Measurements from ENCODE around the gene NFIB.

The NFIB gene

GRCh38 chr9:14188011-14188410 is 125.9 kb downstream of the NFIB start:
- no peak for DNase-seq (ENCODE audit: low read depth)

GRCh38 chr9:14186096-14186495 is 127.8 kb downstream of the NFIB start:
- no peak for DNase-seq (ENCODE audit: low read depth)

- no peak for DNase-seq (ENCODE audit: low read depth)
Observed at GRCh38 chr9:14185016-14185415, 128.9 kb downstream of the NFIB start.

GRCh38 chr9:14183001-14183400 is 130.9 kb downstream of the NFIB start:
- DNase-seq (ENCODE audit: low read depth) = no peak

- DNase-seq (ENCODE audit: low read depth) = no peak
Observed at GRCh38 chr9:14180960-14181537, 132.9 kb downstream of the NFIB start.

GRCh38 chr9:14180093-14180959 is 133.6 kb downstream of the NFIB start:
- no peak for DNase-seq (ENCODE audit: low read depth)

GRCh38 chr9:14179449-14179848 is 134.5 kb downstream of the NFIB start:
- no peak for DNase-seq (ENCODE audit: low read depth)

- DNase-seq (ENCODE audit: low read depth) = no peak
Observed at GRCh38 chr9:14175778-14176177, 138.2 kb downstream of the NFIB start.

GRCh38 chr9:14173713-14174112 is 140.2 kb downstream of the NFIB start:
- DNase-seq (ENCODE audit: low read depth) = no peak

GRCh38 chr9:14170973-14171596 is 142.9 kb downstream of the NFIB start:
- no peak for DNase-seq (ENCODE audit: low read depth)

- DNase-seq (ENCODE audit: low read depth) = no peak
Observed at GRCh38 chr9:14170392-14170931, 143.5 kb downstream of the NFIB start.

- DNase-seq (ENCODE audit: low read depth) = no peak
Observed at GRCh38 chr9:14168381-14168780, 145.6 kb downstream of the NFIB start.

- DNase-seq (ENCODE audit: low read depth) = no peak
Observed at GRCh38 chr9:14165376-14166035, 148.4 kb downstream of the NFIB start.

GRCh38 chr9:14164908-14165307 is 149.0 kb downstream of the NFIB start:
- DNase-seq (ENCODE audit: low read depth) = no peak

GRCh38 chr9:14159440-14160216 is 154.3 kb downstream of the NFIB start:
- no peak for DNase-seq (ENCODE audit: low read depth)

GRCh38 chr9:14158916-14159315 is 155.0 kb downstream of the NFIB start:
- DNase-seq (ENCODE audit: low read depth) = no peak

- DNase-seq (ENCODE audit: low read depth) = no peak
Observed at GRCh38 chr9:14158136-14158813, 155.7 kb downstream of the NFIB start.

GRCh38 chr9:14157191-14157590 is 156.8 kb downstream of the NFIB start:
- no peak for DNase-seq (ENCODE audit: low read depth)

GRCh38 chr9:14156046-14156445 is 157.9 kb downstream of the NFIB start:
- DNase-seq (ENCODE audit: low read depth) = no peak

GRCh38 chr9:14155237-14155636 is 158.7 kb downstream of the NFIB start:
- DNase-seq (ENCODE audit: low read depth) = no peak

GRCh38 chr9:14153310-14153720 is 160.6 kb downstream of the NFIB start:
- no peak for DNase-seq (ENCODE audit: low read depth)
